HEK293 (cell line): Measurements from ENCODE around the gene ARHGAP42.

Source experiments
- PRDM10 ChIP-seq: fragments of 450-650 bp; formaldehyde crosslinking; IDR thresholded peaks from 2 replicates; pipeline ENCODE4 v1.5.1; 2016; ENCODE audit warnings: missing biosample characterization, missing genetic modification characterization
- ZNF248 ChIP-seq: fragments of 450-650 bp; formaldehyde crosslinking; IDR thresholded peaks from 2 replicates; pipeline ENCODE4 v1.5.1; 2017; ENCODE audit warnings: missing biosample characterization, missing genetic modification characterization
- ZNF274 ChIP-seq, 2 experiments: fragments of 200-500 bp in 1 of 2; fragments of 450-650 bp in 1 of 2; sonication (Bioruptor generic) in 1 of 2; formaldehyde crosslinking in 1 of 2; IDR thresholded peaks; 2 replicates each; pipeline versions ENCODE4 v1.5.1 to v1.6.1; 2014 to 2016; ENCODE audit warnings: borderline replicate concordance in 1 of 2, inconsistent platforms in 1 of 2, low read length in 1 of 2, missing biosample characterization in 1 of 2, missing genetic modification characterization in 1 of 2
- ZNF629 ChIP-seq: fragments of 450-650 bp; formaldehyde crosslinking; IDR thresholded peaks from 2 replicates; pipeline ENCODE4 v1.5.1; 2017; ENCODE audit warnings: missing biosample characterization, missing genetic modification characterization
- TF ChIP-seq, protein P1 (sequence below): fragments of 450-650 bp; formaldehyde crosslinking; IDR thresholded peaks from 2 replicates; pipeline ENCODE4 v1.5.1; 2016; ENCODE audit warnings: missing biosample characterization, missing genetic modification characterization

- no peak for TF ChIP-seq ZNF274 (IDR thresholded peaks at IDR 0.05; ENCODE audit: low read length)
- TF ChIP-seq ZNF274 (tag by site-specific recombination; IDR thresholded peaks at IDR 0.05; ENCODE audit: borderline replicate concordance), result no peak
- no peak for TF ChIP-seq PRDM10 (tag by site-specific recombination)
- TF ChIP-seq ZNF248 (tag by site-specific recombination), result no peak
- TF ChIP-seq ZNF629 (tag by site-specific recombination), result no peak
- TF ChIP-seq, protein P1, sequence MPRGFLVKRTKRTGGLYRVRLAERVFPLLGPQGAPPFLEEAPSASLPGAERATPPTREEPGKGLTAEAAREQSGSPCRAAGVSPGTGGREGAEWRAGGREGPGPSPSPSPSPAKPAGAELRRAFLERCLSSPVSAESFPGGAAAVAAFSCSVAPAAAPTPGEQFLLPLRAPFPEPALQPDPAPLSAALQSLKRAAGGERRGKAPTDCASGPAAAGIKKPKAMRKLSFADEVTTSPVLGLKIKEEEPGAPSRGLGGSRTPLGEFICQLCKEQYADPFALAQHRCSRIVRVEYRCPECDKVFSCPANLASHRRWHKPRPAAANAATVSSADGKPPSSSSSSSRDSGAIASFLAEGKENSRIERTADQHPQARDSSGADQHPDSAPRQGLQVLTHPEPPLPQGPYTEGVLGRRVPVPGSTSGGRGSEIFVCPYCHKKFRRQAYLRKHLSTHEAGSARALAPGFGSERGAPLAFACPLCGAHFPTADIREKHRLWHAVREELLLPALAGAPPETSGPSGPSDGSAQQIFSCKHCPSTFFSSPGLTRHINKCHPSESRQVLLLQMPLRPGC, result no peak
These were observed at the start of gene ARHGAP42 for GRCh38 chr11:100687054-100687629.
